Activated CD8-positive, alpha-beta memory T cell treated with anti-CD3 and anti-CD28 coated beads, Interleukin-2, amount 10 ng/mL, durations not matched to agents 7 days and 5 days (primary cell): ENCODE measurements around the gene SMARCC1. TPM values are rescaled to one million over a fixed set of nuclear protein-coding genes. Genes with fewer than 3 reads are reported as not detected.

Experiments
- ATAC-seq: fragments of 150-1000 bp; cut with Tn5 transposase; one replicate; pipeline ENCODE4 v1.10.0; 2021; ENCODE audit warnings: moderate library complexity
- CTCF ChIA-PET: fragments of 350-600 bp; sonication (Branson Sonifier 250); formaldehyde crosslinking; loops from one replicate; lab custom pipeline; 2021; ENCODE audit warnings: antibody characterized with exemption; lab: Charles Lee
- DNase-seq: peaks from one replicate; pipeline ENCODE4 v3.0.0-alpha.2; 2020
- H3K27ac Mint-ChIP-seq: one replicate; pipeline ENCODE4 v1.8.0; 2021; ENCODE audit warnings: mild to moderate bottlenecking, mixed read lengths
- H3K27me3 Mint-ChIP-seq: one replicate; pipeline ENCODE4 v1.8.0; 2021; ENCODE audit warnings: mixed read lengths
- H3K36me3 Mint-ChIP-seq: one replicate; pipeline ENCODE4 v1.8.0; 2021; ENCODE audit warnings: mild to moderate bottlenecking, mixed read lengths
- H3K4me1 Mint-ChIP-seq: one replicate; pipeline ENCODE4 v1.8.0; 2021; ENCODE audit warnings: mixed read lengths
- H3K4me3 Mint-ChIP-seq: one replicate; pipeline ENCODE4 v1.8.0; 2021; ENCODE audit warnings: mild to moderate bottlenecking, moderate library complexity, mixed read lengths
- H3K9me3 Mint-ChIP-seq: one replicate; pipeline ENCODE4 v1.8.0; 2022; ENCODE audit warnings: low read depth, mixed read lengths
- total RNA-seq, 2 experiments: library from RNA; stranded (reverse); gene quantifications; one replicate each; pipeline ENCODE4 v1.2.3, GENCODE V29; 2021

The SMARCC1 gene
- total RNA-seq, 2 experiments from 2014 or later = 84.3 to 111 TPM

- no peak overlapping the region for H3K4me3 Mint-ChIP-seq
Observed at GRCh38 chr3:47580481-47580880, 201.2 kb downstream of the SMARCC1 start.

GRCh38 chr3:47579875-47580274, 201.8 kb downstream of the SMARCC1 start:
- no peaks in the 10 kb centered on the region for H3K9me3 Mint-ChIP-seq
- peak overlapping the region; percentile 10 for H3K4me3 Mint-ChIP-seq
- no peak for DNase-seq
- no peaks in the 10 kb centered on the region for H3K36me3 Mint-ChIP-seq
- CTCF ChIA-PET = no interaction called here
- no peaks in the 10 kb centered on the region for H3K4me1 Mint-ChIP-seq
- peaks cover 36% of the 10 kb centered on the region for H3K27me3 Mint-ChIP-seq
- H3K27ac Mint-ChIP-seq = no peak overlapping the region
- no peak for ATAC-seq

More at GRCh38 chr3:47580481-47580880, 201.2 kb downstream of the SMARCC1 start:
- Mint-ChIP-seq H3K36me3 (no peaks in the 10 kb centered on the region), H3K4me1 (no peaks in the 10 kb centered on the region), H3K9me3 (no peaks in the 10 kb centered on the region), H3K27me3 (peaks cover 30% of the 10 kb centered on the region), H3K27ac (no peak overlapping the region)
- no peak for ATAC-seq
- CTCF ChIA-PET = no interaction called here
- no peak for DNase-seq

GRCh38 chr3:47578691-47579632, 202.7 kb downstream of the SMARCC1 start, which contains the start of gene CSPG5:
Gene CSPG5 (minus strand): TSS chr3:47578865. CDS start chr3:47578693, 172 bp downstream.
- Mint-ChIP-seq H3K9me3 (no peaks in the 10 kb centered on the region), H3K4me3 (peak within 1 kb of the TSS; percentile 54), H3K27ac (no peak within 1 kb of the TSS), H3K36me3 (no peaks in the 10 kb centered on the region), H3K27me3 (peaks cover 40% of the 10 kb centered on the region), H3K4me1 (no peaks in the 10 kb centered on the region)
- CTCF ChIA-PET = interaction anchor here (0.6 to 2.2 kb wide), 2 partner anchors 58 to 158 kb away, joined by 3 to 11 read pairs; no protein-coding TSS in a partner anchor
- DNase-seq = no peak
- ATAC-seq = peak; percentile 56

GRCh38 chr3:47578119-47578632, 203.5 kb downstream of the SMARCC1 start:
- peaks cover 43% of the 10 kb centered on the region for H3K27me3 Mint-ChIP-seq
- H3K9me3 Mint-ChIP-seq = no peaks in the 10 kb centered on the region
- no peaks in the 10 kb centered on the region for H3K36me3 Mint-ChIP-seq
- no peaks in the 10 kb centered on the region for H3K4me1 Mint-ChIP-seq
- peak; percentile 84 for ATAC-seq
- H3K27ac Mint-ChIP-seq = no peak overlapping the region
- peak; percentile 53 for DNase-seq
- CTCF ChIA-PET = interaction anchor here (0.5 to 2.2 kb wide), 4 partner anchors 57 to 467 kb away, joined by 3 to 11 read pairs (median 3); no protein-coding TSS in a partner anchor
- H3K4me3 Mint-ChIP-seq = peak overlapping the region; percentile 54

- CTCF ChIA-PET = interaction anchor here (0.5 to 2.2 kb wide), 3 partner anchors 56 to 466 kb away, joined by 3 to 11 read pairs (median 3); no protein-coding TSS in a partner anchor
- no peaks in the 10 kb centered on the region for H3K36me3 Mint-ChIP-seq
- no peak for DNase-seq
- peak overlapping the region; percentile 54 for H3K4me3 Mint-ChIP-seq
- no peaks in the 10 kb centered on the region for H3K4me1 Mint-ChIP-seq
- no peak overlapping the region for H3K27ac Mint-ChIP-seq
- H3K9me3 Mint-ChIP-seq = no peaks in the 10 kb centered on the region
- peaks cover 46% of the 10 kb centered on the region for H3K27me3 Mint-ChIP-seq
- ATAC-seq = no peak
Observed at GRCh38 chr3:47577583-47578118, 204.0 kb downstream of the SMARCC1 start.

GRCh38 chr3:47573190-47574172, 208.2 kb downstream of the SMARCC1 start:
- no peak overlapping the region for H3K4me3 Mint-ChIP-seq
- peaks cover 43% of the 10 kb centered on the region for H3K27me3 Mint-ChIP-seq

GRCh38 chr3:47571391-47572175, 210.1 kb downstream of the SMARCC1 start:
- peaks cover 36% of the 10 kb centered on the region for H3K27me3 Mint-ChIP-seq
- no peak overlapping the region for H3K4me3 Mint-ChIP-seq
- H3K4me1 Mint-ChIP-seq = no peaks in the 10 kb centered on the region
- DNase-seq (no peak), ATAC-seq (no peak)
- CTCF ChIA-PET = interaction anchor here (0.9 kb wide), 1 partner anchor 18 kb away, joined by 3 read pairs; no protein-coding TSS in a partner anchor
- H3K36me3 Mint-ChIP-seq = no peaks in the 10 kb centered on the region
- H3K9me3 Mint-ChIP-seq = no peaks in the 10 kb centered on the region
- H3K27ac Mint-ChIP-seq = no peak overlapping the region

More at GRCh38 chr3:47573190-47574172, 208.2 kb downstream of the SMARCC1 start:
- Mint-ChIP-seq H3K4me1 (no peaks in the 10 kb centered on the region), H3K36me3 (no peaks in the 10 kb centered on the region), H3K9me3 (no peaks in the 10 kb centered on the region), H3K27ac (no peak overlapping the region)
- ATAC-seq = no peak
- CTCF ChIA-PET = interaction anchor here (1.0 kb wide), 1 partner anchor 26 kb away, joined by 3 read pairs; no protein-coding TSS in a partner anchor
- DNase-seq = no peak

- Mint-ChIP-seq H3K27me3 (peaks cover 25% of the 10 kb centered on the region), H3K9me3 (no peaks in the 10 kb centered on the region), H3K36me3 (no peaks in the 10 kb centered on the region), H3K4me1 (no peaks in the 10 kb centered on the region), H3K4me3 (no peak overlapping the region), H3K27ac (no peak overlapping the region)
- CTCF ChIA-PET = interaction anchor here (0.7 kb wide), 1 partner anchor 421 kb away, joined by 3 read pairs; no protein-coding TSS in a partner anchor
- DNase-seq = no peak
- ATAC-seq = no peak
Observed at GRCh38 chr3:47568901-47569300, 212.8 kb downstream of the SMARCC1 start.

- no peaks in the 10 kb centered on the region for H3K4me1 Mint-ChIP-seq
- CTCF ChIA-PET = no interaction called here
- no peak for ATAC-seq
Observed at GRCh38 chr3:47567149-47567548, 214.5 kb downstream of the SMARCC1 start.

GRCh38 chr3:47566667-47567066, 215.0 kb downstream of the SMARCC1 start:
- Mint-ChIP-seq H3K4me3 (no peak overlapping the region), H3K36me3 (no peaks in the 10 kb centered on the region), H3K27ac (no peak overlapping the region), H3K4me1 (no peaks in the 10 kb centered on the region), H3K9me3 (no peaks in the 10 kb centered on the region), H3K27me3 (peaks cover 10% of the 10 kb centered on the region)
- DNase-seq (no peak), ATAC-seq (no peak)
- CTCF ChIA-PET = no interaction called here

More at GRCh38 chr3:47567149-47567548, 214.5 kb downstream of the SMARCC1 start:
- no peaks in the 10 kb centered on the region for H3K9me3 Mint-ChIP-seq
- H3K4me3 Mint-ChIP-seq = no peak overlapping the region
- H3K36me3 Mint-ChIP-seq = no peaks in the 10 kb centered on the region
- DNase-seq = no peak
- peaks cover 15% of the 10 kb centered on the region for H3K27me3 Mint-ChIP-seq
- H3K27ac Mint-ChIP-seq = no peak overlapping the region

- H3K36me3 Mint-ChIP-seq = no peaks in the 10 kb centered on the region
- CTCF ChIA-PET = no interaction called here
- DNase-seq (no peak), ATAC-seq (no peak)
- no peaks in the 10 kb centered on the region for H3K4me1 Mint-ChIP-seq
- H3K27me3 Mint-ChIP-seq = peaks cover 10% of the 10 kb centered on the region
- H3K4me3 Mint-ChIP-seq = no peak overlapping the region
- no peaks in the 10 kb centered on the region for H3K9me3 Mint-ChIP-seq
- no peak overlapping the region for H3K27ac Mint-ChIP-seq
Observed at GRCh38 chr3:47565734-47566550, 215.8 kb downstream of the SMARCC1 start.
